Large intestine (tissue), 3 donors: ENCODE results near the gene SDHAF1. TPM values are rescaled to one million over a fixed set of nuclear protein-coding genes. Genes with fewer than 3 reads are reported as not detected.

ENCODE experiments used
- DNase-seq, 2 donors: peaks; one replicate each; pipeline versions ENCODE4 v3.0.0 to v3.0.0-alpha.2; 2013
- H3K27ac ChIP-seq: one replicate; pipeline ENCODE4 v1.5.1; 2013; ENCODE audit warnings: low read length
- H3K27me3 ChIP-seq: 2 replicates; pipeline ENCODE4 v1.6.1; 2013; ENCODE audit warnings: low read length; ENCODE audit not compliant: control insufficient read depth, insufficient read depth
- H3K36me3 ChIP-seq: 2 replicates; pipeline ENCODE4 v1.6.1; 2013; ENCODE audit warnings: low read length; ENCODE audit not compliant: control insufficient read depth, insufficient read depth
- H3K4me1 ChIP-seq: one replicate; pipeline ENCODE4 v1.6.1; 2013; ENCODE audit warnings: low read length; ENCODE audit not compliant: control insufficient read depth, insufficient read depth
- H3K4me3 ChIP-seq: one replicate; pipeline ENCODE4 v1.5.1; 2013; ENCODE audit warnings: low read length
- H3K9me3 ChIP-seq: one replicate; pipeline ENCODE4 v1.6.1; 2013; ENCODE audit warnings: mild to moderate bottlenecking, low read depth, low read length, moderate library complexity; ENCODE audit not compliant: control insufficient read depth
- WGBS: methylation state at CpG from one replicate; pipeline ENCODE4 v1.1.5; 2013; ENCODE audit warnings: low lambda C conversion rate; ENCODE audit not compliant: insufficient coverage; 5-methylcytosine and 5-hydroxymethylcytosine counted together
- polyA plus RNA-seq: library from polyadenylated mRNA; unstranded; fragments of 120-200 nt; gene quantifications from one replicate; pipeline ENCODE4 v1.2.1, GENCODE V29; 2013

SDHAF1 gene
- polyA plus RNA-seq, 1 donor = 23.4 TPM

GRCh38 chr19:36014012-36014924 is 19.3 kb downstream of the SDHAF1 start, which contains the start of gene ALKBH6:
ALKBH6 (minus strand) TSS chr19:36014213; CDS start chr19:36013397, 816 bp downstream.
- peak within 1 kb of the TSS; percentile 69 for H3K4me3 ChIP-seq
- H3K9me3 ChIP-seq = no peaks in the 10 kb centered on the region
- peak; percentile 99 to 100 for DNase-seq
- peaks cover 6% of the 10 kb centered on the region for H3K4me1 ChIP-seq
- peak within 1 kb of the TSS; percentile 11 for H3K27ac ChIP-seq
- H3K27me3 ChIP-seq = no peaks in the 10 kb centered on the region
- peaks cover 15% of the 10 kb centered on the region for H3K36me3 ChIP-seq
- no CpG with 5 or more reads among the region's 42 CpGs for WGBS

- Histone ChIP-seq H3K27me3 (no peaks in the 10 kb centered on the region), H3K9me3 (no peaks in the 10 kb centered on the region), H3K27ac (no peak overlapping the region), H3K4me1 (no peaks in the 10 kb centered on the region), H3K36me3 (peaks cover 24% of the 10 kb centered on the region), H3K4me3 (no peak overlapping the region)
- no peak for DNase-seq
- 100% methylated on average over 1 of the region's 22 CpGs for WGBS
These were observed 24.2 kb downstream of the SDHAF1 start for GRCh38 chr19:36019061-36019670.

GRCh38 chr19:36023432-36023831 is 28.4 kb downstream of the SDHAF1 start:
- peaks cover 22% of the 10 kb centered on the region for H3K36me3 ChIP-seq
- H3K27ac ChIP-seq = no peak overlapping the region
- no CpG with 5 or more reads among the region's 5 CpGs for WGBS
- H3K27me3 ChIP-seq = no peaks in the 10 kb centered on the region
- no peaks in the 10 kb centered on the region for H3K4me1 ChIP-seq
- no peak overlapping the region for H3K4me3 ChIP-seq
- peaks cover 3% of the 10 kb centered on the region for H3K9me3 ChIP-seq
- no peak for DNase-seq

- Histone ChIP-seq H3K9me3 (peaks cover 3% of the 10 kb centered on the region), H3K4me3 (no peak overlapping the region), H3K27ac (no peak overlapping the region), H3K4me1 (no peaks in the 10 kb centered on the region), H3K27me3 (no peaks in the 10 kb centered on the region), H3K36me3 (peaks cover 22% of the 10 kb centered on the region)
- no CpG with 5 or more reads among the region's 1 CpG for WGBS
- DNase-seq = no peak
These were observed 30.6 kb downstream of the SDHAF1 start for GRCh38 chr19:36025541-36025940.

GRCh38 chr19:36026091-36026876 is 31.3 kb downstream of the SDHAF1 start:
- Histone ChIP-seq H3K4me3 (no peak overlapping the region), H3K27ac (no peak overlapping the region), H3K9me3 (peaks cover 3% of the 10 kb centered on the region), H3K36me3 (peaks cover 22% of the 10 kb centered on the region), H3K4me1 (no peaks in the 10 kb centered on the region), H3K27me3 (no peaks in the 10 kb centered on the region)
- no CpG with 5 or more reads among the region's 49 CpGs for WGBS
- no peak for DNase-seq

- no peak for DNase-seq
- Histone ChIP-seq H3K9me3 (peaks cover 3% of the 10 kb centered on the region), H3K27me3 (no peaks in the 10 kb centered on the region), H3K36me3 (peaks cover 22% of the 10 kb centered on the region), H3K4me1 (peaks cover 5% of the 10 kb centered on the region), H3K4me3 (no peak overlapping the region), H3K27ac (no peak overlapping the region)
- no CpG with 5 or more reads among the region's 6 CpGs for WGBS
These were observed 32.7 kb downstream of the SDHAF1 start for GRCh38 chr19:36027696-36028095.

- no peaks in the 10 kb centered on the region for H3K27me3 ChIP-seq
- no peak for DNase-seq
- peaks cover 5% of the 10 kb centered on the region for H3K4me1 ChIP-seq
- no peak overlapping the region for H3K4me3 ChIP-seq
- H3K9me3 ChIP-seq = peaks cover 3% of the 10 kb centered on the region
- no peak overlapping the region for H3K27ac ChIP-seq
- peaks cover 18% of the 10 kb centered on the region for H3K36me3 ChIP-seq
- 100% methylated on average over 1 of the region's 10 CpGs for WGBS
These were observed 33.5 kb downstream of the SDHAF1 start for GRCh38 chr19:36028313-36029041.

- Histone ChIP-seq H3K27me3 (no peaks in the 10 kb centered on the region), H3K36me3 (peaks cover 15% of the 10 kb centered on the region), H3K9me3 (peaks cover 3% of the 10 kb centered on the region), H3K4me1 (peaks cover 5% of the 10 kb centered on the region), H3K27ac (no peak overlapping the region), H3K4me3 (no peak overlapping the region)
- 100% methylated on average over 2 of the region's 8 CpGs for WGBS
- DNase-seq = no peak
These were observed 35.5 kb downstream of the SDHAF1 start for GRCh38 chr19:36030264-36031148.

- Histone ChIP-seq H3K27me3 (no peaks in the 10 kb centered on the region), H3K9me3 (peaks cover 3% of the 10 kb centered on the region), H3K27ac (no peak overlapping the region), H3K4me1 (peaks cover 5% of the 10 kb centered on the region), H3K36me3 (peaks cover 15% of the 10 kb centered on the region), H3K4me3 (no peak overlapping the region)
- WGBS = no CpG with 5 or more reads among the region's 6 CpGs
- peak in 1 of 2 donors; percentile 22 for DNase-seq
These were observed 36.3 kb downstream of the SDHAF1 start for GRCh38 chr19:36031308-36031707.
